DMS114 treated with DMSO at 0.1 percent for 48 hours (cell line): Measurements from ENCODE around the gene GPR18.

Experiments used
- DNase-seq: peaks from one replicate; lab custom pipeline; 2025; ENCODE audit not compliant: unreplicated experiment; lab: John Stamatoyannopoulos, UW

GPR18 gene, protein sequence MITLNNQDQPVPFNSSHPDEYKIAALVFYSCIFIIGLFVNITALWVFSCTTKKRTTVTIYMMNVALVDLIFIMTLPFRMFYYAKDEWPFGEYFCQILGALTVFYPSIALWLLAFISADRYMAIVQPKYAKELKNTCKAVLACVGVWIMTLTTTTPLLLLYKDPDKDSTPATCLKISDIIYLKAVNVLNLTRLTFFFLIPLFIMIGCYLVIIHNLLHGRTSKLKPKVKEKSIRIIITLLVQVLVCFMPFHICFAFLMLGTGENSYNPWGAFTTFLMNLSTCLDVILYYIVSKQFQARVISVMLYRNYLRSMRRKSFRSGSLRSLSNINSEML

DNA sequence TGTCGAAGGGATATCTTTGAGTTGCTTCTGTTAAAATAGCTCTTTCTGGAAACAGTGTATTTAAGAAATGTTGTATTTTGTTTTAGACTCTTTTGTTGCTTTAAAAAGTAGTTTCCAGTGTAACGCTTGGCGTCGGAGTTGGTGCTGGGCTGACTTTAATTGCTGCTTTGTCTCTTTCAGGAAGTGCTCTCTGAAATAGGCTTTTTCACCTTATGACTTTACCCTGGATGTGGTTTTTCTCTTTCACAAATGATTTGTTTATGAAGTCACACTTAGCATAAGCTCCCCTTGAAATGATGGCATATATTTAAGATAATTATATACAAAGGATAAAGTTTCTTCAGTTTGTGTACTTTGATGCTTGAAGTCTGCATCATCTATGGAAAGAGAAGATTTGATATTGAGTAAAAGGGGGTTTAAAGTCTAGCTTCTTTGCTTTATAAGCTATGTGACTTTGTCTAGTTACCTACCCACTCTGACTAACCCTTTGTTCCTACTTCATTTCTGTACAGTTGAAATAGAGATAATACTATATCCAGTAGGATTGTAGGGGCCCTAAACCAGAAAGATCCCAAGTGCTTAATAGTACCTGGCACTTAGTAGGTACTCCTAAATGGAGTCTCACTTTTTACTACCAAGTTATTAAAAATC, at the start of gene GPR18:
Gene GPR18 (minus strand): TSS at position 170 of the 651 bp plus-strand sequence. CDS start 2,507 bp downstream, outside the sequence.
- DNase-seq = no peak

DNA sequence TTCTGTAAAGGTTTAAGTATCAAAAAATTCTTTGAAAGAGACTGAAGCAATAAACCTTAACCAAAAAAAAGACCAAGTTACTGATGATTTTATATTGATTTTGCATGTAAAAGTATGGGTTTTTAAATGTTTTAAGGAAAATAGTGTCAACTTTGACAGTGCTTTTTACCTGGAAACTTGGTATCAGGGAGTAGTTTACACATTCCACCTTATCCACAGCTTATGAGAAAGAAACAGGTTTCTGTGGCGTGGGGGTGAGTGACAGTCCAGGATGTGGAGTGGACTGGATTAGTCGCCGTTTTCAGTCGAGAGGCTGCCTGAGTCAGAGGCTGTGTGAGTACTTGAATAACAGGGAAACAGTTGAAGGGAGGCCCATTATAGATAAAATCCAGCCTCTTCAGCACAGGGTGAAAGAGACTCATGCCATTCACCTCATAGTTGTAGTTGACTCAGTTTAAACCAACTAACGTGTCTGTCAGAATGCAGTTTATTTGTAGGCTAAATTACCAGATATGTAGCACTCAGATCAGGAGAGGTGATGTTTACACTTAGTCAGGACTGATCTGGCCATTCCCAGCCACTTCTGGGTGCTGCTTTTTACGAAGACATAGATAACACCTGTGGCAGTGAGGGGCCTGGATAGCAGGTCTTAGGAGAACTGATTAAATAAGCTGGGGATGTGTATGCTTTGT, 49.6 kb upstream of the GPR18 start:
- DNase-seq = no peak

- DNase-seq = no peak
Observed at GRCh38 chr13:99307247-99307646, 49.1 kb upstream of the GPR18 start, which contains the start of gene GPR183. Gene GPR183, minus strand, starts transcription at chr13:99307399. Its CDS starts 11,254 bp downstream, at chr13:99296145.

DNA sequence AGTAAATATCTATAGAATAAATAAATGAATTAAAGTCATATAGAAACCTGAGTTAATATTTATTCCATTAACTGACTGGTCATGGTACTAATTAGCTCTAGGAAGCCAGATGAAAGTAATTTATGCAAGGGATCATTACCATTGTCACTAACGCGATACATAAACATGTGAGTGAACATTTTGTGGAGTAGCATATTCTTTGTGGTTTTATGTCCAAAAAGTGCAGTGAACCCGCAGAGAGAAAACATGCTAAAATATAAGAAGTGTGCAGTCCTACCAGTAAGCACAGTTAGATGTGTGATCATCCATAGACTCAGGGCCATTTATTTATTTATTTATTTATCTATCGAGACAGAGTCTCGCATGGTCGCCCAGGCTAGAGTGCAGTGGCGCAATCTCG, 47.4 kb upstream of the GPR18 start:
- DNase-seq = no peak

- DNase-seq = no peak
Observed at GRCh38 chr13:99305158-99305557, 47.0 kb upstream of the GPR18 start.

DNA sequence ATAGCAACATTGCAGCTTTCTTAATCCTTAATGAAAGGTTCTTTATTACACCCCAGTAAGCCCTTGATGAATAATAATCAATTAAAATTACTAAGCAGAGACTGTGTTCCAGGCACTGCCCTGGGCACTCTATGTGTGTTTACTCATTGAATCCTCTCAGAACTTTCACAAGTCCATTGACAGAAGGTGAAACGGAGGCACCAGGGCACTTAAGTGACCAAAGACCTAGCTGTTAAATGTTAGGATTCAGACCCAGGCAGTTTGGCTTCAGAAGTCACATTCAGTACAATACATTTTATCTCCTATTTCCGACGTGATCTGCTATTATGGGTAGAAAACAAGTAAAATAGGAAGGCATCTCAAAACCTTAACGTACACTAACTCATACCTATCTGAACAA, 46.4 kb upstream of the GPR18 start:
- DNase-seq = no peak

- DNase-seq = no peak
Observed at GRCh38 chr13:99303863-99304521, 45.8 kb upstream of the GPR18 start.

DNA sequence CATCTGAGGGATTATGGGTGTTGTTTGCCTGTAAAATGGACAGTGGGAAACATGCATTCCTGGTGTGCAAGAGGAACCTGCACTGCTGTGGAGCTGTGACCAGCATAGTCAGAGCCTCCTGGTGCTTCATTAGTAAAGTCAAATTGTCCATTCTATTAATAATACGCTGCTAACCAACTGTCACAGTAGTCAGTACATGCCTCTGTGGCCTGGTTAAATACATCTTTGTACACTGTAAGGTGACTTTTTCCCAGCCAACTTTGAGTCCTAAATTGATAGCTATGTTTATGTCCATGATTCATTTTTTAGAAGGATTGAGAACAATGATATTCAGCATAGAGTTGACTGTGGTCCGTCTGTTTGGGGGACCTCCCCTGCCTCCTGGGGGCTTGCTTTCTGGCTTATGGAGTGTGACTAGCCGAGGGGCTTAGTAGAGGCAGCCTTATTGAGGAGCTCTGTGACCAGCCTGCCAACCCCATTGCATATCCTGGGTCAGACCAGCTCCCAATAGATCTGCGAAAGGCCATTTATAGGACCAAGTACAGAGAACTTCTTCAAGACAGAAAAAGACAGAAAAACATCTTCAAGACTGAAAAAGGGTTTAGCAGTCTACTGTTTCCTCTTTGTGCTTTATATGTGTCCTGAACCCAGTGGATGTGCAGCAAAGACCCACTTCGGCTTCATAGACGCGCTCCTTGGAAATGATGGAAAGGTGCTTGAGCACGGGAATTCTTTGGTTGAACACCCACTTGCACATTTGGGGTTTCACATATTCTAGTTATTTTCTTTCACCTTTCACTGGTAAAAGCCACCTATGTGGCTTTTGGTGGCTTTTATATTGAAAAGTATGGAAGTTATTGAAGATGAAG, 44.7 kb upstream of the GPR18 start:
- no peak for DNase-seq

DNA sequence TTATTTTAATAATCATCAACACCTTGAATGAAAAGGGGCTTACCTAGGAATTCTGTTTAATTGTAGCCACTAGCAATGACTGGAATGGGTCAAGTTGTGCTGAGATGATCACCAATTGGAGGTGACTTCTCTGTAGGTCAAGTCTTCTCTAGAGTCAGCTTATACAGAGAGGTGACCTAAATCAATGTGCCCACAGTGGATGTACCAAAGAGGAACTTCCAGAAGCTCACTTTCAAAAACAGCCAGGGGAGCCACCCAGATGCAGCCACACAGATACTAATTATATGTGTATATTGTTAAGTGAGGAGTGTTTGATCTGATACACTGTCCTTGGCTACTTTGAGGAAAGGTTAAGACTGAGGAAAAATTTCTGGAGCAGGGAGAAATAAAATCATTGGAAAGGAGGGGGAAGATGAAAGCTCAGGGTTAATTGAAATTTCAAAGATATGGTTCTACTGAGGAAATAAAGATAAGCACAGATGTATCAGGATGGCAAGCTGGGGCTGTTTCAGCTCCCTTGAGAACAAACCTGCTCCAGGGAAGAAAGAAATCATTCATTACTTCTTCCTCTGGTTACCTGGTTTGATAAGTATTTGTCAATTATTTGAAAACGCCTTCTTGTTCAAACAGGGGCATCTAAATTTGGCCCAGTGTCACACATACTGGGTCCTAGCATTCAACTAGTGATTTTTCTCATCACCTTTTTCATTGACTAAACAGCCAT, 43.9 kb upstream of the GPR18 start:
- DNase-seq = no peak

GRCh38 chr13:99301056-99301838, 43.1 kb upstream of the GPR18 start:
- no peak for DNase-seq

DNA sequence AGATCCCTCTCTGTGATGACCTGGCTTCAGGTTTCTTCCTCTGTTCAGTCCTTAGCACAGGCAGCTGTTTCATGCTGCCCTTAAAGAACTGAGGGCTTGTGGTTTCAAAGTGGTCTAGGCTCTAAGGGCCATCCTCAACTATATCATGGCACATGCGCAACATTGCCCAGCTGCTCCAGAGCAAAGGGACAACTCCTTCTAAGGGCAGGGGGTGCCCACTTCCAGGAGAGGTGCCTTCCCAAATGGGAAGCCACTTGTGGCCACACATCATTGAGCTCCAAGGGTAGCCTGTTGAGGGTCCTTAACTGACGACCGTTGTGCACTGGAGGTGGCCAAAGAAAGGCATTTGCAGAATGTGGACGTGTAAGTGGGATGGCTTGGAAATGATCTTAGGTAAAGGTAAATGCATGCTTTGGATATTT, 41.8 kb upstream of the GPR18 start:
- DNase-seq = no peak

GRCh38 chr13:99299256-99299919, 41.2 kb upstream of the GPR18 start:
- no peak for DNase-seq

DNA sequence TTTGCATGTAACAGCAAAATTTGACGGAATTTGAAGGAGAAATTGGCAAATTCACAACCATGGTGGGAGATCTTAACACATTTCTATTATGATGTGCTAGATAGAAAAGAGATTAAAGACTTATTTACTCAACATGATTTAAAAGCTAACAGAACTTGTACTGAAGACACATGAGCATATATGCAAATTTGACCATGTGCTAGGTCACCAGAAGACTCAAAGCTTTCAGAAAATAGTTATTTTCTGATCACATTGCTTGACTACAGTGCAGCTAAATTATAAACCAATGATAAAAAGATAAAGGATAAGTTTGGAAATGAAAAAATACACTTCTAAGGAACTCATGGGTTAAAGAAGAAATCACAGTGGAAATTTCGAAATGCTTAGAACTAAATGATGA, 39.9 kb upstream of the GPR18 start:
- no peak for DNase-seq

DNA sequence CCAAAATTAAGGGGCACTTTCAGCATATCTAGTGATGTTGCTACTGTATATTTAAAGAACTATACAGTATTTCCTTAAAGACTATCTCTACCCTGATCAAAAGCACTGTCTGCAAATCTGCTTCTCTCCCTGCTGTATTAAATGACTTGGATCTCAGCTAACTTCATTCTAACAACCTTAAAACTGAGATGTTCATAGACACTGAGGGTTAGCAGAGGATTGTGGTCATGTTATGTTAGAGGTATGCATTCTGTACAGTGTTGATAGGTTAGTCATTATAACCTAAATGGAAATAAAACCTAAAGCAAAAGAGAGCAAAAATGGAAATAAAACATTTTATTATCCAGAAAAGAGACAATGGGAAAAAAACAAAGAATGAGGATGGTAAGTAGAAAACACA, 39.2 kb upstream of the GPR18 start:
- no peak for DNase-seq

DNA sequence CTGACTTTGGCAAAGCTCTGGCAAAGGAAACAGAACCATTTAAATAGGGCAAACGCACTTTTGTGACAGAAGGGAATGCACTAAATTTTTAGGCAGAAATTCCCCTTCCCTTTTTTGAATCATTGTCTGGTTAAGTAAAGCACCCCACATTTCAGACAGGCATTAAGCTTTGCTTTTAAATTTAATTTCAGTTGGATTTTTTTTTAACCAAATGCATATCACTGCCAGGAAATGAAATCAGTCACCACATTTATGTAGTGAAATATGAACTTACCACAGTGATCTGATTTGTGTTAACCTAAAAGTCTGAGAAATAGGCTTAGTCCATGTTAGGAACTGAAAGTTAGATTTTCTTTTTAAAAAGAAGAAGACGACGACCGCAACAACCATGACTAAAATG, 38.2 kb upstream of the GPR18 start:
- no peak for DNase-seq

DNA sequence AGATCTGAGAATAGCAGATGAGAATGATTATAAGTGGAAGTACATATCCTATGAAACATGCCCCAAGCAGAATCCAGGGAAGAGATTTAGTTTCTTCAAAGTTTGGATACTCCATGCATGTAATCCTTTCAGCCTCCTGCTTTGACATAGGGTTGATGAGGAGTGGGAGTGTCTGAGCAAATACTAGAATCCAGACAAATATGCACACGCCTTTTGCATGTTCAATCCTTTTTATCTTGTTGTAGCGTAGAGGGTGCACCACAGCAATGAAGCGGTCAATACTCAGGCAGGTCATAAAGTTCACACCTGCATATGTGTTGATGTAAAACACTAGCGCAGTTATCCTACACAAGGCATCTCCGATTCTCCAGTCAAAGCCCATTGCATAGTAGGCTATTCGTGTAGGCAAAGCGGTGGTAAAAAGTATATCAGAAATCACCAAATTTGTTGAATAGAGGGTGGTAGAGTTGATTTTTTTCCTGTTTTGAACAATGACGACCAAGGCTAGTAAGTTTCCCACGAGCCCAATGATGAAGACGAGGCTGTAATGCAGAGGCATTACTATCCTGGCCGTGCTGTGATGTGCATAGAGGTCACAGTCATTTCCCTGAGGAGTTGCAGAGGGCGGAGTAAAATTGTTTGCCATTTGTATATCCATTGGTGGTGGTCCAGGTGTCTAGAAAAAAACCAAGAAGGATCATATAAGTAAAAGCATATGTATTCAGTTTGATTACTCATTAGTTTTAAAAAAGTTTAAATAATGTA, 37.5 kb upstream of the GPR18 start:
- DNase-seq = no peak

DNA sequence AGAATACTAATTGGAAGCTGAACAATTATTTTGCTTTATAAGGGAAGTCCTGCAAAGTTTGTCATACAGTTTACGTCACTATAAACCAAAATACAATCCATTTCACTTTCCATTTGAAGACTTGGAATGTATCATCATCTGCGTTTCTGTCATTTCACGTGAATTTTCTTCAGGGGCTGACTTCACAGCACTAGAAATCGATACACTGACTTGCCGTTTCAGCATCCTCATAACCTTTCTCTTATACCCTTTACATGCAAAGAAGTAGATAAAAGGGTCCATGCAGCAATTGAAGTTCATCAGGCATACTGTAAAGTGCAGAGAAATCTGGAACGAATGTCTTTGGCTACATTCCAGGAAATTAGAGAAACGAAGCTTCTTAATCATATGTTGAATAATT, 36.8 kb upstream of the GPR18 start:
- no peak for DNase-seq

DNA sequence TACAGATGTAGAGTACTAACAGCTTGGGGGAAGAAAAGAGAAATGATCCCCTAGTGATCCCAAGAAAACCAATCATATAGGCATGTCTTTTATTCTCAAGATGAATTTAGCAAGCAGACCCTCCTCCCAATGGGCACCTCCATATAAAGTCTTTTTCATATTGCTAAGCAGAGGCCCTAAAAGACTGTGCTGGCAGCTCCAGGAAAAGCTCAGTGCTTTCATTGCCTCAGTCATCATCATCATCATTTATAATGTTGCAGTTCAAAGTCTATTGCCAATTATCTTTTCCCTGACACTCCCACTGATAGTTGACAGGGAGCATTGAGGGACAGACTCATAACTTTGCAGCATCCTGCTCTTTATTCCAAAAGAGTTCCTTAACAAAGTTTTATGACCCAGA, 36.0 kb upstream of the GPR18 start:
- DNase-seq = no peak
